ENCODE results near the gene MGRN1. TPM values are rescaled to one million over a fixed set of nuclear protein-coding genes. Genes with fewer than 3 reads are reported as not detected.

The MGRN1 gene
- total and polyA plus RNA-seq, 2 donors (not counting 1 experiment from before 2014, with no cell fraction given) = 22.7 to 89.2 TPM

- Histone ChIP-seq H3K4me3 (ENCODE audit: control extremely low read depth in 1 of 5, extremely low read depth in 1 of 5, insufficient read depth in 1 of 5, low read depth in 2 of 5, low read length in 4 of 5) (no peak overlapping the region), H3K4me1 (ENCODE audit: control insufficient read depth in 2 of 2, insufficient read depth in 2 of 2, low read length in 2 of 2) (no peaks in the 10 kb centered on the region), H3K27ac (ENCODE audit: low read length in 2 of 2) (no peak overlapping the region), H3K36me3 (replicated peaks in 1 of 2; ENCODE audit: control extremely low read depth in 1 of 2, control insufficient read depth in 1 of 2, extremely low read depth in 1 of 2, insufficient read depth in 2 of 2, low read length in 1 of 2) (no peaks in the 10 kb centered on the region), H4K20me1 (ENCODE audit: control insufficient read depth, insufficient read depth, low read length, poor library complexity, severe bottlenecking) (no peaks in the 10 kb centered on the region), H3K9ac (ENCODE audit: low read length) (no peak overlapping the region), H3K27me3 (replicated peaks in 1 of 4; ENCODE audit: control extremely low read depth in 1 of 4, control insufficient read depth in 3 of 4, insufficient read depth in 4 of 4, low read length in 3 of 4) (no peaks in the 10 kb centered on the region), H3K79me2 (ENCODE audit: control insufficient read depth, insufficient read depth, low read length) (no peaks in the 10 kb centered on the region), H3K9me3 (ENCODE audit: control extremely low read depth in 1 of 3, control insufficient read depth in 2 of 3, insufficient read depth in 1 of 3, low read length in 2 of 3) (peaks cover 0 to 9% (median 0%) of the 10 kb centered on the region in 3 donors), H2AFZ (ENCODE audit: insufficient read depth, low read depth, low read length, poor library complexity, severe bottlenecking) (no peak overlapping the region), H3K4me2 (replicated peaks; ENCODE audit: low read depth, low read length, poor library complexity, severe bottlenecking) (no peak overlapping the region)
- DNase-seq (no peak), ATAC-seq (ENCODE audit: low read depth) (no peak)
- Mint-ChIP-seq H3K9me3 (ENCODE audit: insufficient read depth) (no peaks in the 10 kb centered on the region), H3K27ac (no peak overlapping the region), H3K4me3 (no peak overlapping the region), H3K4me1 (no peaks in the 10 kb centered on the region), H3K27me3 (peaks cover 6% of the 10 kb centered on the region)
- intact Hi-C loops (cut with micrococcal nuclease) = no loop called here
- ChIA-PET CTCF (no interaction called here), POLR2A (no interaction called here)
- TF ChIP-seq EZH2 (IDR thresholded peaks at IDR 0.05; ENCODE audit: borderline replicate concordance, insufficient read depth, low read depth, low read length, poor library complexity, severe bottlenecking) (no peak), CTCF (IDR thresholded peaks at IDR 0.05) (no peak)
- WGBS (ENCODE audit: insufficient coverage) = 91% methylated on average over 16 of the region's 16 CpGs
Observed at GRCh38 chr16:4593086-4593485, 31.5 kb upstream of the MGRN1 start.

GRCh38 chr16:4594433-4595410 is 29.9 kb upstream of the MGRN1 start:
- no peaks in the 10 kb centered on the region for H3K4me1 ChIP-seq (ENCODE audit: control insufficient read depth in 2 of 2, insufficient read depth in 2 of 2, low read length in 2 of 2)
- H3K27me3 ChIP-seq (replicated peaks in 1 of 4; ENCODE audit: control extremely low read depth in 1 of 4, control insufficient read depth in 3 of 4, insufficient read depth in 4 of 4, low read length in 3 of 4) = no peaks in the 10 kb centered on the region
- no peaks in the 10 kb centered on the region for H3K79me2 ChIP-seq (ENCODE audit: control insufficient read depth, insufficient read depth, low read length)
- intact Hi-C loops (cut with micrococcal nuclease) = no loop called here
- H3K27me3 Mint-ChIP-seq = peaks cover 4% of the 10 kb centered on the region
- H3K4me1 Mint-ChIP-seq = no peaks in the 10 kb centered on the region
- ChIA-PET CTCF (no interaction called here), POLR2A (interaction anchor here (0.6 kb wide), 1 partner anchor 91 kb away, joined by 12 read pairs; no protein-coding TSS in a partner anchor)
- no peak overlapping the region for H3K9ac ChIP-seq (ENCODE audit: low read length)
- H3K9me3 ChIP-seq (ENCODE audit: control extremely low read depth in 1 of 3, control insufficient read depth in 2 of 3, insufficient read depth in 1 of 3, low read length in 2 of 3) = peaks cover 0 to 5% (median 0%) of the 10 kb centered on the region in 3 donors
- ATAC-seq (ENCODE audit: low read depth) (no peak), DNase-seq (no peak)
- H4K20me1 ChIP-seq (ENCODE audit: control insufficient read depth, insufficient read depth, low read length, poor library complexity, severe bottlenecking) = no peaks in the 10 kb centered on the region
- H3K9me3 Mint-ChIP-seq (ENCODE audit: insufficient read depth) = no peaks in the 10 kb centered on the region
- H3K4me3 Mint-ChIP-seq = no peak overlapping the region
- 94% methylated on average over 38 of the region's 38 CpGs for WGBS (ENCODE audit: insufficient coverage)
- no peak for TF ChIP-seq CTCF (IDR thresholded peaks at IDR 0.05)
- TF ChIP-seq EZH2 (IDR thresholded peaks at IDR 0.05; ENCODE audit: borderline replicate concordance, insufficient read depth, low read depth, low read length, poor library complexity, severe bottlenecking) = no peak
- no peak overlapping the region for H3K27ac Mint-ChIP-seq
- H3K4me3 ChIP-seq (ENCODE audit: control extremely low read depth in 1 of 5, extremely low read depth in 1 of 5, insufficient read depth in 1 of 5, low read depth in 2 of 5, low read length in 4 of 5) = no peak overlapping the region
- no peak overlapping the region for H3K4me2 ChIP-seq (replicated peaks; ENCODE audit: low read depth, low read length, poor library complexity, severe bottlenecking)
- no peaks in the 10 kb centered on the region for H3K36me3 ChIP-seq (replicated peaks in 1 of 2; ENCODE audit: control extremely low read depth in 1 of 2, control insufficient read depth in 1 of 2, extremely low read depth in 1 of 2, insufficient read depth in 2 of 2, low read length in 1 of 2)
- no peak overlapping the region for H3K27ac ChIP-seq (ENCODE audit: low read length in 2 of 2)
- H2AFZ ChIP-seq (ENCODE audit: insufficient read depth, low read depth, low read length, poor library complexity, severe bottlenecking) = no peak overlapping the region

All from B cell (primary cell).